ENCODE results near the gene KCNJ16.

The KCNJ16 gene

GRCh38 chr17:70168044-70168976 lies 93.3 kb downstream of the KCNJ16 start:
- TF ChIP-seq CTCF (IDR thresholded peaks at IDR 0.05; ENCODE audit: low read length, missing control alignments) = peak; percentile 73
- DNase-seq (ENCODE audit: low read depth) = peak; percentile 68
- peak overlapping the region; percentile 52 for H3K4me3 ChIP-seq (replicated peaks; ENCODE audit: low read depth, low read length)

DNA sequence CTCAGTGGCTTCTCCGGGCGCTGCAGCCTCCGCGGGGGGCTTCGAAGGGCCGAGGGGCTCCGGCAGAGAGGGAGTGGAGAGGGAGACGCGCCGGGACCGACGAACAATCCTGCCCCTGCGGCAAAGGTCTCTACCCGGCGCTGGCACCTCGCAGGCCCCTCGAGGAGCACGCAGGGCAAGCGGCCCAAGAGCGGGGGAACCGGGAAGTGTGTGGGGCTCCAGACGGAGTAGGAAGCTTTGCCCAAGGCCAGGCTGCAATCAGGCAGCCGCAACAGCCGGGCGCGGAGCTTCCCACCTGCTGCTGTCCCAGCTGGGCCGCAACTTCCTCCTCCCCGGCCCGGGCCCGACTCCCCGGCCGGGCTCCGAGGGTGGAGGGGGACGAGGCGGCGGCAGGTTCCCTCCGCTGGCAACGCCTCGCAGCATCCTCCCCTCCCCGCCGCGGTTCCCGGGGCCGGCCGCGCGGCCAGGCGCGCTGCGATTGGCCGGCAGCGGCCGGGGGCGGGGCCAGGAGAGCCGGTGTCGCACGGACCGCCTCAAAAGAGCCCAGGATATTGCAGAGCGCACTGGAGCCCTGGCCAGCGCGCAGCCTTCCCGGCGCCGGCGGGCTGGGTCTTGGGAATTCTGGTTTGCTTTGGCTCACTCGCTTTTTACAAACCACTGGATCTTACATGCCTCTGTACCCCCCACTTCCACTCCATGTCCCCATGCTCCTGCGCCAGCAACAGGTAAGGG lies 94.1 kb downstream of the KCNJ16 start, which contains the start of gene KCNJ2:
KCNJ2 (plus strand) TSS at position 556 of the 732 bp plus-strand sequence. CDS start 5,508 bp downstream, outside the sequence.
- H3K4me3 ChIP-seq (replicated peaks; ENCODE audit: low read depth, low read length) = peak within 1 kb of the TSS; percentile 52
- peak; percentile 61 for DNase-seq (ENCODE audit: low read depth)
- TF ChIP-seq CTCF (IDR thresholded peaks at IDR 0.05; ENCODE audit: low read length, missing control alignments) = no peak

- no peak for TF ChIP-seq CTCF (IDR thresholded peaks at IDR 0.05; ENCODE audit: low read length, missing control alignments)
- peak overlapping the region; percentile 48 for H3K4me3 ChIP-seq (replicated peaks; ENCODE audit: low read depth, low read length)
- DNase-seq (ENCODE audit: low read depth) = peak; percentile 31
Observed at GRCh38 chr17:70169709-70170597, 94.9 kb downstream of the KCNJ16 start.

DNA sequence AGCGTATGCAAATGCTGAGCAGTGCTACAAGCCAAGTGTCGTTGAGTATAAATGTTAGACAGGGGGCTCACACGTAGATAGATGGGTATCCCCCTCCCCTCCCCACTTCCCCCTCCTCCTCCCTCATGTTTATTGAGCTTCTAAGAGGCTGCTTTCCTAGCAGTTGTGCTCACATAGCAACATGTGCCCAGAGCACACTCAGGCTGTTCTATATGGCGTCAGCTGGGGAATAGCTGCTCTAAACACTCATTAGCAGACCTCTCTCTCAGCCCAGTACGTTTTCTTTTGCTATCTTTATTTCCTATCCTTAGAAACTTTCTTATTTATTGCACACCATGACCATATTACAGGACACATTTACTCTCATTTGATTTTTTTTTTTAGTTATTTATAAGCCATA lies 96.1 kb downstream of the KCNJ16 start:
- TF ChIP-seq CTCF (IDR thresholded peaks at IDR 0.05; ENCODE audit: low read length, missing control alignments) = no peak
- DNase-seq (ENCODE audit: low read depth) = no peak
- no peak overlapping the region for H3K4me3 ChIP-seq (replicated peaks; ENCODE audit: low read depth, low read length)

GRCh38 chr17:70172449-70172848 lies 97.4 kb downstream of the KCNJ16 start:
- TF ChIP-seq CTCF (IDR thresholded peaks at IDR 0.05; ENCODE audit: low read length, missing control alignments) = no peak
- H3K4me3 ChIP-seq (replicated peaks; ENCODE audit: low read depth, low read length) = no peak overlapping the region
- no peak for DNase-seq (ENCODE audit: low read depth)

- no peak overlapping the region for H3K4me3 ChIP-seq (replicated peaks; ENCODE audit: low read depth, low read length)
- peak; percentile 6 for DNase-seq (ENCODE audit: low read depth)
- TF ChIP-seq CTCF (IDR thresholded peaks at IDR 0.05; ENCODE audit: low read length, missing control alignments) = no peak
Observed at GRCh38 chr17:70172923-70173322, 97.9 kb downstream of the KCNJ16 start.
